ENCODE results near the gene CTIF. TPM values are rescaled to one million over a fixed set of nuclear protein-coding genes. Genes with fewer than 3 reads are reported as not detected.
A peak's percentile ranks its signal among the peaks of the same experiment; 100 is the strongest.

CTIF gene
- total and polyA plus RNA-seq, 4 experiments from 2014 or later = 5.2 to 6.5 TPM; not detected in 2

DNA sequence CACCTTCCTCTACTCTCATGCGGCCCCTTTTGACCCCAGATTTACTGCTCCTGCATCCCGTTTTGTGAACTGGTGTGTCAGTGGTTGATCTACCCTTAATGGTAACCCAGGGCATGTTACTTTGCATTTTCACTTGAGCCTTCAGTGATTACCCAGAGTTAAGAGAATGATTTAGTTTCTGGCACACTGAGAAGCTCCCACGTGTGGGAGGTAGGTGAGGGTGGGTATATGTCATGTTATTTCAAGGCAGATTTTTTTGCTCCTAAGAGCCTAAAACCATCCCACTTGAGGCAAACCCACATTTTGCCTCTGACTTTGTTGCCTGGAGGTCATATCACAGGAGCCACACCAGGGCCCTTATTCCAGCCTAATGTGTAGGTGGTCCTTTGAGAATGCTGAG lies 186.7 kb downstream of the CTIF start:
- Mint-ChIP-seq H3K9me3 (peaks cover 0 to 2% (median 0%) of the 10 kb centered on the region in 8 donors), H3K27ac (no peak overlapping the region), H3K4me3 (no peak overlapping the region), H3K4me1 (no peaks in the 10 kb centered on the region), H3K36me3 (no peaks in the 10 kb centered on the region), H3K27me3 (no peaks in the 10 kb centered on the region)
- POLR2A ChIA-PET (ENCODE audit: partially characterized antibody) = no interaction called here
- H3K27me3 ChIP-seq (ENCODE audit: insufficient read depth, low read length) = no peaks in the 10 kb centered on the region
- no peaks in the 10 kb centered on the region for H3K4me1 ChIP-seq (ENCODE audit: insufficient read depth, low read length)
- DNase-seq = no peak
- H3K36me3 ChIP-seq (ENCODE audit: insufficient read depth, low read length) = no peaks in the 10 kb centered on the region
- no peak overlapping the region for H3K4me3 ChIP-seq (ENCODE audit: low read length in 2 of 2)
- CTCF ChIA-PET (ENCODE audit: partially characterized antibody) = no interaction called here
- H3K9me3 ChIP-seq (ENCODE audit: control insufficient read depth in 1 of 2, low read length in 2 of 2) = no peaks in the 10 kb centered on the region
- no peak overlapping the region for H3K27ac ChIP-seq (ENCODE audit: low read depth, low read length)
- intact Hi-C loops (cut with micrococcal nuclease) = no loop called here

DNA sequence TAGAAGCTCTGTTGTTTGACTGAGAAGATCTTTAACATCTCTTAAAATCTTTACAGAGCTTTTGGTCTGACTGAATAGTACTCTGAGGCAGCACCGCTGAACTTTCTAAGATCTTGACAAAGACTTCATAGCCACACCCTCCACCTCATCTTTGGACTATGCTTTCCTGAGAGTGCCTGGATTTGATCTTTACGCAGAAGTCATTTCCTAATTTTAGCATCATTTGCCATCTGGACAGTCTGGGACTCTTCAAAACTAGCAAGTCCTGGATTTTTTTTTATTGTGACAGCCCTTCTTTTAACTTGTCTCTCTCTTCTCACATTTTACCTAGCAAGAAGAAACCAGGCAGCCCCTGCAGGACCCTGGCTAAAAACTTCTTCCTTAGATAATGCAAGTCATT lies 188.8 kb downstream of the CTIF start:
- ChIA-PET POLR2A (ENCODE audit: partially characterized antibody) (no interaction called here), CTCF (ENCODE audit: partially characterized antibody) (no interaction called here)
- H3K36me3 ChIP-seq (ENCODE audit: insufficient read depth, low read length) = no peaks in the 10 kb centered on the region
- Mint-ChIP-seq H3K36me3 (no peaks in the 10 kb centered on the region), H3K9me3 (peaks cover 0 to 2% (median 0%) of the 10 kb centered on the region in 8 donors), H3K4me1 (no peaks in the 10 kb centered on the region), H3K4me3 (no peak overlapping the region), H3K27me3 (peaks cover 0 to 2% of the 10 kb centered on the region in 2 donors), H3K27ac (peak overlapping the region in 2 of 7 donors; percentile 5 to 31)
- no peaks in the 10 kb centered on the region for H3K4me1 ChIP-seq (ENCODE audit: insufficient read depth, low read length)
- intact Hi-C loops (cut with micrococcal nuclease) = no loop called here
- no peak overlapping the region for H3K27ac ChIP-seq (ENCODE audit: low read depth, low read length)
- no peak for DNase-seq
- no peak overlapping the region for H3K4me3 ChIP-seq (ENCODE audit: low read length in 2 of 2)
- no peaks in the 10 kb centered on the region for H3K27me3 ChIP-seq (ENCODE audit: insufficient read depth, low read length)
- no peaks in the 10 kb centered on the region for H3K9me3 ChIP-seq (ENCODE audit: control insufficient read depth in 1 of 2, low read length in 2 of 2)

DNA sequence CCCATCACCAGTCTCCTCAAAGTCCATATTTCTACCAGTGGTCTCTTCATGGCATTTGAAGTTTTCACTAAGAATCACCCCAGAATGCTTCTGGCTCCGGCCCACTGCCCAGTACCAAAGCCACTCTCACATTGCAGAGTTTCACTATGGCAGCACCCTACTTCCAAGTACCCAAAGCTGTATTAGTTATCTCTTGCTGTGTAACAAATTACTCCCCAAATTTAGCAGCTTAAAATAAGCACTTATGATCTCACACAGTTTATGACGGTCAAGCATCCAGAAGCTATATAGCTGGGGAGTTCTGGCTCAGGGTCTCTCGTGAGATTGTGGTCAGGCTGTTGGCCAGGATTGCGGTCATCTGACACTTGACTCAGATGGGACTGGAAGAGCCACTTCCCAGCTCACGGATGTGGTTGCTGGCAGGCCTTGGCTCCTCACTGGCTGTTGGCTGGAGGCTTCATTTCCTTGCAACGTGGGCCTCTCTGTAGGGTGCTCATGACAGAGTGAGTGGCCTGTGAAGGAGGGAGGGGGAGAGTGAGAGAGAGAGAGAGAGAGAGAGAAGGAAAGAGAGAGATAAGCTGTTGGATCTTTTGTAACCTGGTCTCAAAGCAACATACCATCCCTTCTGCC lies 189.5 kb downstream of the CTIF start:
- no peak overlapping the region for H3K4me3 Mint-ChIP-seq
- ChIA-PET POLR2A (ENCODE audit: partially characterized antibody) (no interaction called here), CTCF (ENCODE audit: partially characterized antibody) (no interaction called here)
- Histone ChIP-seq H3K4me3 (ENCODE audit: low read length in 2 of 2) (no peak overlapping the region), H3K36me3 (ENCODE audit: insufficient read depth, low read length) (no peaks in the 10 kb centered on the region), H3K27me3 (ENCODE audit: insufficient read depth, low read length) (no peaks in the 10 kb centered on the region), H3K9me3 (ENCODE audit: control insufficient read depth in 1 of 2, low read length in 2 of 2) (no peaks in the 10 kb centered on the region), H3K27ac (ENCODE audit: low read depth, low read length) (no peak overlapping the region), H3K4me1 (ENCODE audit: insufficient read depth, low read length) (no peaks in the 10 kb centered on the region)
- peaks cover 0 to 2% of the 10 kb centered on the region in 2 donors for H3K27me3 Mint-ChIP-seq
- DNase-seq = no peak
- H3K36me3 Mint-ChIP-seq = no peaks in the 10 kb centered on the region
- intact Hi-C loops (cut with micrococcal nuclease) = no loop called here
- peaks cover 0 to 2% (median 0%) of the 10 kb centered on the region in 8 donors for H3K9me3 Mint-ChIP-seq
- H3K27ac Mint-ChIP-seq = peak overlapping the region in 1 of 7 donors; percentile 30
- H3K4me1 Mint-ChIP-seq = no peaks in the 10 kb centered on the region

DNA sequence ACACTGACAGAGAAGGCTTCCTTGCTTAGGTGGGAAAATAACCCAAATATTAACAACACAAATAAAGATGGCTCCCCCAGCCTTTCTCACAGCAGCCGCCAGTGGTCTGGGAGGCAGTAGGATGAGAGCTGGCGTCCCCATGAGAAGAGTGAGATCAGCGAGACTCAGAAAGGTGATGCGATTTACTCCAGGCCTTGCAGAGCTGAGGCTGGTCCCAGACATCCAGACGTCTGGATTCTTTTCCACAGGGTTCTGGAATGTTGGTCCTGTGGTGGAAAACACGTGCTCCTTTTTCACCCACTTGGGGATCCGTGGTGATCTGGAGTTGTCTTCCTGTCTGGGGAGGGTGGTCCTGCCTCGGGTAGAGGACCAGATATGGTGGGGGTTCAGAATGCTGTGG lies 190.6 kb downstream of the CTIF start:
- no peak for DNase-seq
- Histone ChIP-seq H3K36me3 (ENCODE audit: insufficient read depth, low read length) (no peaks in the 10 kb centered on the region), H3K4me1 (ENCODE audit: insufficient read depth, low read length) (no peaks in the 10 kb centered on the region), H3K4me3 (ENCODE audit: low read length in 2 of 2) (no peak overlapping the region), H3K9me3 (ENCODE audit: control insufficient read depth in 1 of 2, low read length in 2 of 2) (no peaks in the 10 kb centered on the region), H3K27me3 (ENCODE audit: insufficient read depth, low read length) (no peaks in the 10 kb centered on the region), H3K27ac (ENCODE audit: low read depth, low read length) (no peak overlapping the region)
- ChIA-PET CTCF (ENCODE audit: partially characterized antibody) (no interaction called here), POLR2A (ENCODE audit: partially characterized antibody) (no interaction called here)
- H3K27me3 Mint-ChIP-seq = peaks cover 0 to 2% of the 10 kb centered on the region in 2 donors
- no peaks in the 10 kb centered on the region for H3K4me1 Mint-ChIP-seq
- H3K27ac Mint-ChIP-seq = peak overlapping the region in 1 of 7 donors; percentile 43
- H3K9me3 Mint-ChIP-seq = peaks cover 0 to 2% (median 0%) of the 10 kb centered on the region in 8 donors
- intact Hi-C loops (cut with micrococcal nuclease) = no loop called here
- no peak overlapping the region for H3K4me3 Mint-ChIP-seq
- H3K36me3 Mint-ChIP-seq = no peaks in the 10 kb centered on the region

DNA sequence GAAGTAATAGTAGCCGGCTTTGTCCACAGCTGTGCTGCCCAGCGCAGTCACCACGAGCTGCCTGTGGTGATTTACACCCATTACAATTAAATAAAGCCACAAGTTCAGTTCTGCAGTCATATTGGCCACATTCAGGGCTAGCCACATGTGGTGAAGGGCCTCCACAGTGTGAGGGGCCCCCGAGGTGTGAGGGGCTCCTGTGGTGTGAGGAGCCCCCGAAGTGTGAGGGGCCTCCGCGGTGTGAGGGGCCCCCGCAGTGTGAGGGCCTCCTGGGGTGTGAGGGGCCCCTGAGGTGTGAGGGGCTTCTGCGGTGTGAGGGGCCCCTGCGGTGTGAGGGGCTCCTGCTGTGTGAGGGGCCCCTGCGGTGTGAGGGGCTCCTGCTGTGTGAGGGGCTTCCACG lies 191.2 kb downstream of the CTIF start:
- no peaks in the 10 kb centered on the region for H3K36me3 ChIP-seq (ENCODE audit: insufficient read depth, low read length)
- POLR2A ChIA-PET (ENCODE audit: partially characterized antibody) = no interaction called here

DNA sequence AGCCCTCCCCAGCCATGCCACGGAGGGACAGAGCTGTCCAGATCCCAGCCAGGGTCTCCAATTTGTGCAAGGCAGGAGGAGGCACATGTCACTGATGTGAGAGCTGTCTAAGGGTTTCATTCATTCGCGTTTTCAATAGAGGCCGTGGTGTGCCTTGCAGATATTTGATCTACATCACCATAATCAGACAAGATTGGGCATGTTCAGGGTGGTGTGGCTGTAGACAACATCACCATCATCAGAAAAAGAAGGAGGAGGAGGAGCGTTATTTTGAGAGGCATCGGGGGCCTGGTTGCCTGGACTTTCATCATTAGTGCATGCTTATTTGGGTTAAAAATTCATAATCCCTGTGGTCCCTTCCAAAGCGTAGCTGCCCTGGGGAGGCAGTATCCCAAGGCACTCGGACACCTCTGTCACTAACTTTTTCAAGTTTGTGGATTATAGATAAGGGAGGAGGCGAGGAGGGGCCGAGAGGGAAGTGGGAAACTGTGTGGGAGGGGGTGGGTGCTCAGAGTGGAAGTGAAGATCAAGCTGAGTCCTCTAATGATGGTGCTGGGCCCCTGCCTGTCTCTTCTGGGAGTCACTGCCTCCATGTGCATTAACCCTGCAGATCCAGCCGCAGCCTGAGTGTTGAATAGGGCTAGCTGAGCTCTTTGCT lies 194.1 kb downstream of the CTIF start:
- no peaks in the 10 kb centered on the region for H3K4me1 ChIP-seq (ENCODE audit: insufficient read depth, low read length)
- H3K27ac Mint-ChIP-seq = peak overlapping the region in 1 of 7 donors; percentile 9
- no peaks in the 10 kb centered on the region for H3K9me3 ChIP-seq (ENCODE audit: control insufficient read depth in 1 of 2, low read length in 2 of 2)
- intact Hi-C loops (cut with micrococcal nuclease) = no loop called here
- peaks cover 5 to 7% (median 5%) of the 10 kb centered on the region in 4 donors for H3K4me1 Mint-ChIP-seq
- H3K4me3 ChIP-seq (ENCODE audit: low read length in 2 of 2) = no peak overlapping the region
- no peaks in the 10 kb centered on the region for H3K36me3 Mint-ChIP-seq
- H3K27ac ChIP-seq (ENCODE audit: low read depth, low read length) = no peak overlapping the region
- ChIA-PET POLR2A (ENCODE audit: partially characterized antibody) (no interaction called here), CTCF (ENCODE audit: partially characterized antibody) (no interaction called here)
- H3K36me3 ChIP-seq (ENCODE audit: insufficient read depth, low read length) = no peaks in the 10 kb centered on the region
- no peak for DNase-seq
- H3K27me3 ChIP-seq (ENCODE audit: insufficient read depth, low read length) = no peaks in the 10 kb centered on the region
- peaks cover 0 to 4% of the 10 kb centered on the region in 2 donors for H3K27me3 Mint-ChIP-seq
- H3K9me3 Mint-ChIP-seq = peaks cover 0 to 3% (median 0%) of the 10 kb centered on the region in 8 donors
- H3K4me3 Mint-ChIP-seq = no peak overlapping the region

More for the DNA sequence above, 191.2 kb downstream of the CTIF start:
- Histone ChIP-seq H3K4me1 (ENCODE audit: insufficient read depth, low read length) (no peaks in the 10 kb centered on the region), H3K4me3 (ENCODE audit: low read length in 2 of 2) (no peak overlapping the region), H3K27ac (ENCODE audit: low read depth, low read length) (no peak overlapping the region), H3K27me3 (ENCODE audit: insufficient read depth, low read length) (no peaks in the 10 kb centered on the region), H3K9me3 (ENCODE audit: control insufficient read depth in 1 of 2, low read length in 2 of 2) (no peaks in the 10 kb centered on the region)
- intact Hi-C loops (cut with micrococcal nuclease) = no loop called here
- Mint-ChIP-seq H3K36me3 (no peaks in the 10 kb centered on the region), H3K4me3 (no peak overlapping the region), H3K27me3 (peaks cover 0 to 2% of the 10 kb centered on the region in 2 donors), H3K4me1 (peaks cover 1 to 2% (median 2%) of the 10 kb centered on the region in 4 donors), H3K9me3 (peaks cover 0 to 2% (median 0%) of the 10 kb centered on the region in 8 donors), H3K27ac (no peak overlapping the region)
- no peak for DNase-seq
- CTCF ChIA-PET (ENCODE audit: partially characterized antibody) = no interaction called here

DNA sequence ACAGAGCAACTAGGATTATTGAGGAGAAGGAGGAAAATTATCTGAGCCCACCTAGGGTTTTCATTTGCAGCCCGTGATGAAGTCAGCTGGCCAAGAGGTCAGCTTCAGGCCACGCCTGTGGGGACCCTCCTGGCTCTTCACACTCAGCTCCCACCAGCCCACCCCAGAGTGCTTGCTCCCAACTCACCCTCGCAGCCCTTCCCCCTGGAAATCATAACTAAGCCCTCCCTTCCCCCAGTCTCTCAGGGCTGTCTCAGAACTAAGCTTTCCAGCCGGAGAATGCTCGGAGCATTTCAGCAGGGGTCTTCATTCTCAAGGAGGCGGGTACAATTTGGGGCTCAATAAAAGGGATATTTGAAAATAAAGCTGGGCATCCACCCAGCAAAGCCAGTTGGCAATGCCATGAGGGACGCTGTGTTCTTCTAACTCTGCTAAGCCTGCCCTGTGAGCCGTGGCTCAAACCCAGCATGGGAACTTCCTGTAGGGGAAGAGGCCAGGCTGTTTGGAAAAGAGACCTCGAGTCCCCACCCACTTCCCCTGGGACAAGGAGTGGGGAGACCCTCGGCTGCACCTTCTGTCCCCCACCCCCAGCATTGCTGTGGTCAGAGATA lies 194.9 kb downstream of the CTIF start:
- intact Hi-C loops (cut with micrococcal nuclease) = no loop called here
- H3K4me3 Mint-ChIP-seq = no peak overlapping the region
- Histone ChIP-seq H3K4me1 (ENCODE audit: insufficient read depth, low read length) (no peaks in the 10 kb centered on the region), H3K27ac (ENCODE audit: low read depth, low read length) (no peak overlapping the region), H3K36me3 (ENCODE audit: insufficient read depth, low read length) (no peaks in the 10 kb centered on the region), H3K4me3 (ENCODE audit: low read length in 2 of 2) (no peak overlapping the region), H3K27me3 (ENCODE audit: insufficient read depth, low read length) (no peaks in the 10 kb centered on the region), H3K9me3 (ENCODE audit: control insufficient read depth in 1 of 2, low read length in 2 of 2) (no peaks in the 10 kb centered on the region)
- H3K27me3 Mint-ChIP-seq = peaks cover 0 to 4% of the 10 kb centered on the region in 2 donors
- peaks cover 0 to 3% (median 0%) of the 10 kb centered on the region in 8 donors for H3K9me3 Mint-ChIP-seq
- POLR2A ChIA-PET (ENCODE audit: partially characterized antibody) = no interaction called here
- CTCF ChIA-PET (ENCODE audit: partially characterized antibody) = no interaction called here
- H3K27ac Mint-ChIP-seq = no peak overlapping the region
- DNase-seq = no peak
- peaks cover 5 to 7% (median 5%) of the 10 kb centered on the region in 4 donors for H3K4me1 Mint-ChIP-seq
- no peaks in the 10 kb centered on the region for H3K36me3 Mint-ChIP-seq

All from CD4-positive, alpha-beta memory T cell (primary cell).